Measurements from ENCODE around the gene TBX15. TPM values are rescaled to one million over a fixed set of nuclear protein-coding genes. Genes with fewer than 3 reads are reported as not detected.

Gene TBX15
- not detected for total RNA-seq

DNA sequence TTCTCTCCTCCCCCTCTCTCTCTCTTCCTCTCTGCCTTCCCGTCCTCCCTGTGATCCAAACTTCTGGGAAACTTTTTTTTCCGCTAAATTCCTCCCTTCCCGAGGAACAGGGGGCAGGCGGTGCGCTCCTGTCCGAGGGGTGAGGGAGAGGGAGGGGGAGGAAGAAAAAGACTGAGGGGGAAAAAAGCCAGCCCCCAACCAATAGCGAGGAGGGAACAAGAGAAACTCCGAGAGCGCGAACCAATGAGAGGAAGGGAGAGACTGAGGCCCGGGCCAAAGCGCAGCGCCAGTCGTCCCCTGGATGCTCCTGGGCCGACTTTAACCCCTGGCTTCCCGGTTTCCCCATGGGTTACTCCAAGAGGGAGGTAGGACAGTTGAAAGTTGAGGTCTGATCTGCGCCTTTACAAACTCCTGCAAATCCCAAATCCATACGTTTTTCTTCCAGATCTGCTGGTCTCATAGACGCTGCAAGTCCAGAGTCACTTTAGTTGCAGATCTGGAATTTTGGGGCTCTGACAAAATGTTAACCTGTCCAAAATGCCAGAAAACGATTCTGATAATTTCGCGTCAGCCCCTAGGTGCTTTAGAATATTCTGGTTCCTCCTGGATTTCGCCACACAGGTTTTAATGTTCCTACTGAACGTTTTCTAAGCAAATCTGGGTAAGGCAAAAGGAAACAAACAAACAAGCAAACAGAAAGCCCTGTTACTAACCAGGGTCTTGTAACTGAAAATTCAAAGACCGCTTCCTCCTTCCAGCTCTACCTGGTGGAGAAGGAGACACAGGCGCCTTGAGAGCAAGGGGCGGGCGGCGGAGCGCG is at the start of gene TBX15:
TBX15 (minus strand) TSS at position 158 of the 820 bp plus-strand sequence. CDS start 548 bp downstream, outside the sequence.
- Mint-ChIP-seq H3K9me3 (peaks cover 9% of the 10 kb centered on the region), H3K4me3 (peak within 1 kb of the TSS; percentile 13), H3K27me3 (peaks cover 87% of the 10 kb centered on the region), H3K4me1 (ENCODE audit: low read depth) (peaks cover 24% of the 10 kb centered on the region), H3K27ac (no peak within 1 kb of the TSS), H3K36me3 (ENCODE audit: low read depth) (peaks cover 12% of the 10 kb centered on the region)
- no peak for TF ChIP-seq CTCF (IDR thresholded peaks at IDR 0.05)
- ATAC-seq (no peak), DNase-seq (no peak)
- ChIA-PET POLR2A (no interaction called here), CTCF (interaction anchor here (2.6 kb wide), 1 partner anchor 20 kb away, joined by 13 read pairs; no protein-coding TSS in a partner anchor)
- intact Hi-C loops (cut with micrococcal nuclease) = no loop called here

- DNase-seq (no peak), ATAC-seq (no peak)
- H3K36me3 Mint-ChIP-seq (ENCODE audit: low read depth) = peaks cover 60% of the 10 kb centered on the region
- H3K4me3 Mint-ChIP-seq = no peak overlapping the region
- CTCF ChIA-PET = no interaction called here
- no peaks in the 10 kb centered on the region for H3K27me3 Mint-ChIP-seq
- POLR2A ChIA-PET = no interaction called here
- TF ChIP-seq CTCF (IDR thresholded peaks at IDR 0.05) = no peak
- no peak overlapping the region for H3K27ac Mint-ChIP-seq
- H3K4me1 Mint-ChIP-seq (ENCODE audit: low read depth) = no peaks in the 10 kb centered on the region
- no peaks in the 10 kb centered on the region for H3K9me3 Mint-ChIP-seq
- intact Hi-C loops (cut with micrococcal nuclease) = no loop called here
Measured at GRCh38 chr1:119034359-119034758, 46.2 kb upstream of the TBX15 start.

- H3K4me3 Mint-ChIP-seq = no peak overlapping the region
- DNase-seq = no peak
- peaks cover 56% of the 10 kb centered on the region for H3K36me3 Mint-ChIP-seq (ENCODE audit: low read depth)
- TF ChIP-seq CTCF (IDR thresholded peaks at IDR 0.05) = no peak
- H3K27me3 Mint-ChIP-seq = no peaks in the 10 kb centered on the region
- intact Hi-C loops (cut with micrococcal nuclease) = no loop called here
- peaks cover 1% of the 10 kb centered on the region for H3K9me3 Mint-ChIP-seq
- ATAC-seq = no peak
- no peak overlapping the region for H3K27ac Mint-ChIP-seq
- ChIA-PET POLR2A (no interaction called here), CTCF (no interaction called here)
- no peaks in the 10 kb centered on the region for H3K4me1 Mint-ChIP-seq (ENCODE audit: low read depth)
Measured at GRCh38 chr1:119032986-119033385, 44.8 kb upstream of the TBX15 start.

- Mint-ChIP-seq H3K9me3 (peaks cover 10% of the 10 kb centered on the region), H3K27me3 (no peaks in the 10 kb centered on the region), H3K27ac (no peak overlapping the region), H3K4me3 (no peak overlapping the region), H3K4me1 (ENCODE audit: low read depth) (no peaks in the 10 kb centered on the region), H3K36me3 (ENCODE audit: low read depth) (peaks cover 37% of the 10 kb centered on the region)
- CTCF ChIA-PET = interaction anchor here (1.1 kb wide), 1 partner anchor 20 kb away, joined by 3 read pairs; no protein-coding TSS in a partner anchor
- POLR2A ChIA-PET = no interaction called here
- ATAC-seq (no peak), DNase-seq (no peak)
- TF ChIP-seq CTCF (IDR thresholded peaks at IDR 0.05) = no peak
- intact Hi-C loops (cut with micrococcal nuclease) = no loop called here
Measured at GRCh38 chr1:119027759-119028158, 39.6 kb upstream of the TBX15 start.

- TF ChIP-seq CTCF (IDR thresholded peaks at IDR 0.05) = no peak
- ATAC-seq = no peak
- H3K4me3 Mint-ChIP-seq = no peak overlapping the region
- intact Hi-C loops (cut with micrococcal nuclease) = no loop called here
- peaks cover 31% of the 10 kb centered on the region for H3K36me3 Mint-ChIP-seq (ENCODE audit: low read depth)
- no peaks in the 10 kb centered on the region for H3K4me1 Mint-ChIP-seq (ENCODE audit: low read depth)
- ChIA-PET CTCF (interaction anchor here (1.1 kb wide), 1 partner anchor 19 kb away, joined by 3 read pairs; no protein-coding TSS in a partner anchor), POLR2A (no interaction called here)
- no peak for DNase-seq
- no peak overlapping the region for H3K27ac Mint-ChIP-seq
- peaks cover 12% of the 10 kb centered on the region for H3K9me3 Mint-ChIP-seq
- H3K27me3 Mint-ChIP-seq = no peaks in the 10 kb centered on the region
Measured at GRCh38 chr1:119026956-119027355, 38.8 kb upstream of the TBX15 start.

All from activated CD8-positive, alpha-beta T cell treated with anti-CD3 and anti-CD28 coated beads for 36 hours (primary cell).